DOHH2 (cell line): ENCODE measurements around the gene AWAT2.

Experiments
- EZH2phosphoT487 ChIP-seq: fragments of 200-600 bp; sonication (generic); IDR thresholded peaks from 2 replicates; pipeline ENCODE4 v1.6.1; 2017; ENCODE audit warnings: borderline replicate concordance, mild to moderate bottlenecking, antibody characterized with exemption, low read length, moderate library complexity, mixed read lengths
- TF ChIP-seq, protein P1 (sequence below): fragments of 200-600 bp; sonication (generic); IDR thresholded peaks from one replicate; pipeline ENCODE4 v1.5.1; 2014; ENCODE audit warnings: antibody characterized with exemption, mild to moderate bottlenecking, low read depth, low read length; ENCODE audit not compliant: poor library complexity, severe bottlenecking

DNA sequence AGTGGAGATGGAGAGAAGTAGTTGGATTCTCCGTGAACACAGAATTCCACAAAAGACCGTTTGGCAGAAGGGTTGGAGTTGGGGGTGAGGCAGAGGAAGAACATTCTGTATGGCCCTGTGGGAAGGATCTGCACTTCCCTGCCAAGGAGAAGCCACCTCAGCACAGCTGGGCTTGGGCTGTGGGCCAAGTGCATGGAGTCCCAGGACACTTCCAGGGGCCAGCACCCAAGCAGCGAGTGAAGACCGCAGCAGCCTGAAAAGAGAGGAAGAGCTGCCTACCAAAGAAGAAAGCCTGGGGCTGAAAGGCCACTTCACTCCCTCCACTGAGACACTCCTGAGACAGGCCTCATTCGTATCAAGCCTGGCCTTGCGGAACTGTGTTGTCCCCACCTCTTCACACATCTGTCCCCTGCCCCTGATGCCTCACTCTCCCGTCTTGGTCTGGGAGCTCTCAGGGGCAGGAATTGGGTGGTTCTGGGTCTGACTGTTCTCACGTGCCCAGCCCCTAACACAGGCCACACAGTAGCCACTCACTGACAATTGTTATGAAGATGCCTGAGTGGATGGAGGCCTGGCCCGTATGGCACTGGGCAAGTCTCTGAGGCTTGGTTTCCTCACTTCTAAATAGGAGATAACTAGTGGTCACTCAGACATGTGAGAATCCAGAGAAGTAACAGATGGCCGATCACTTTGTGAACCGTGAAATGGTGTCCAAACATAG lies 3.3 kb upstream of the AWAT2 start:
- no peak for TF ChIP-seq EZH2phosphoT487
- TF ChIP-seq, protein P1, sequence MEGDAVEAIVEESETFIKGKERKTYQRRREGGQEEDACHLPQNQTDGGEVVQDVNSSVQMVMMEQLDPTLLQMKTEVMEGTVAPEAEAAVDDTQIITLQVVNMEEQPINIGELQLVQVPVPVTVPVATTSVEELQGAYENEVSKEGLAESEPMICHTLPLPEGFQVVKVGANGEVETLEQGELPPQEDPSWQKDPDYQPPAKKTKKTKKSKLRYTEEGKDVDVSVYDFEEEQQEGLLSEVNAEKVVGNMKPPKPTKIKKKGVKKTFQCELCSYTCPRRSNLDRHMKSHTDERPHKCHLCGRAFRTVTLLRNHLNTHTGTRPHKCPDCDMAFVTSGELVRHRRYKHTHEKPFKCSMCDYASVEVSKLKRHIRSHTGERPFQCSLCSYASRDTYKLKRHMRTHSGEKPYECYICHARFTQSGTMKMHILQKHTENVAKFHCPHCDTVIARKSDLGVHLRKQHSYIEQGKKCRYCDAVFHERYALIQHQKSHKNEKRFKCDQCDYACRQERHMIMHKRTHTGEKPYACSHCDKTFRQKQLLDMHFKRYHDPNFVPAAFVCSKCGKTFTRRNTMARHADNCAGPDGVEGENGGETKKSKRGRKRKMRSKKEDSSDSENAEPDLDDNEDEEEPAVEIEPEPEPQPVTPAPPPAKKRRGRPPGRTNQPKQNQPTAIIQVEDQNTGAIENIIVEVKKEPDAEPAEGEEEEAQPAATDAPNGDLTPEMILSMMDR: no peak
